ENCODE data around the gene BPIFB6.

GRCh38 chr20:32991792-32992641 is 39.4 kb upstream of the BPIFB6 start:
- no peak for TF ChIP-seq CTCF (IDR thresholded peaks at IDR 0.05)
- TF ChIP-seq POLR2A (IDR thresholded peaks at IDR 0.05): no peak
- no peak for TF ChIP-seq POLR2AphosphoS5 (IDR thresholded peaks at IDR 0.05)
- no peak for TF ChIP-seq EP300 (IDR thresholded peaks at IDR 0.05)
